Measurements from ENCODE around the gene HTR6. TPM values are rescaled to one million over a fixed set of nuclear protein-coding genes. Genes with fewer than 3 reads are reported as not detected.

HTR6 gene
- total RNA-seq, 4 donors from 2014 or later, result not detected

DNA sequence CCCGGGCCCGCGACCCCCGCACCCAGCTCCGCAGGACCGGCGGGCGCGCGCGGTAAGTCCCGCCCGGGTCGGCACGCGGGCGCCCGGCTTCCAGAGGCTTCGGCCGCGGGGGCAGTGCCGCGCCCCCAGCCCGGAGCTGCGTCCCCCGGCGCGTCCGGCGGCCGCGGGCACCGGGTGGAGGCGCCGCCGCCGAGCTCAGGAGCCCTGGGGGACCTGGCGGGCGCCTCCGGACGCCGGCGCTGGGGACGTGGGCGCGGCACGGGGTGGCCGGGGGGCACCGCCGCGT lies 20.3 kb upstream of the HTR6 start:
- H3K4me1 ChIP-seq, result peaks cover 0 to 60% (median 22%) of the 10 kb centered on the region in 4 donors
- H3K27me3 ChIP-seq, result peaks cover 0 to 8% of the 10 kb centered on the region in 2 donors
- no peaks in the 10 kb centered on the region for H3K9me3 ChIP-seq
- H3K36me3 ChIP-seq, result no peaks in the 10 kb centered on the region
- WGBS, 2 donors, result 1% methylated on average over 37 of the region's 51 CpGs; no CpG with 5 or more reads in 1 of the 2 donors
- H3K27ac ChIP-seq, result peak overlapping the region; percentile 86 to 95 (median 90)
- peak overlapping the region; percentile 46 to 72 (median 61) for H3K4me3 ChIP-seq
- TF ChIP-seq POLR2A (IDR thresholded peaks at IDR 0.05) (no peak), EP300 (IDR thresholded peaks at IDR 0.05) (no peak)
- TF ChIP-seq, protein P1, sequence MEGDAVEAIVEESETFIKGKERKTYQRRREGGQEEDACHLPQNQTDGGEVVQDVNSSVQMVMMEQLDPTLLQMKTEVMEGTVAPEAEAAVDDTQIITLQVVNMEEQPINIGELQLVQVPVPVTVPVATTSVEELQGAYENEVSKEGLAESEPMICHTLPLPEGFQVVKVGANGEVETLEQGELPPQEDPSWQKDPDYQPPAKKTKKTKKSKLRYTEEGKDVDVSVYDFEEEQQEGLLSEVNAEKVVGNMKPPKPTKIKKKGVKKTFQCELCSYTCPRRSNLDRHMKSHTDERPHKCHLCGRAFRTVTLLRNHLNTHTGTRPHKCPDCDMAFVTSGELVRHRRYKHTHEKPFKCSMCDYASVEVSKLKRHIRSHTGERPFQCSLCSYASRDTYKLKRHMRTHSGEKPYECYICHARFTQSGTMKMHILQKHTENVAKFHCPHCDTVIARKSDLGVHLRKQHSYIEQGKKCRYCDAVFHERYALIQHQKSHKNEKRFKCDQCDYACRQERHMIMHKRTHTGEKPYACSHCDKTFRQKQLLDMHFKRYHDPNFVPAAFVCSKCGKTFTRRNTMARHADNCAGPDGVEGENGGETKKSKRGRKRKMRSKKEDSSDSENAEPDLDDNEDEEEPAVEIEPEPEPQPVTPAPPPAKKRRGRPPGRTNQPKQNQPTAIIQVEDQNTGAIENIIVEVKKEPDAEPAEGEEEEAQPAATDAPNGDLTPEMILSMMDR (IDR thresholded peaks at IDR 0.05), result no peak
- DNase-seq (ENCODE audit: low spot score in 2 of 2), result no peak

- Histone ChIP-seq H3K4me3 (peak overlapping the region; percentile 46 to 72 (median 61)), H3K36me3 (no peaks in the 10 kb centered on the region), H3K27me3 (peaks cover 0 to 8% of the 10 kb centered on the region in 2 donors), H3K4me1 (peaks cover 0 to 61% (median 22%) of the 10 kb centered on the region in 4 donors), H3K27ac (peak overlapping the region; percentile 86 to 95 (median 90)), H3K9me3 (no peaks in the 10 kb centered on the region)
- WGBS, 2 donors, result 1 to 2% methylated on average over 50 to 60 of the region's 71 CpGs
- DNase-seq (ENCODE audit: low spot score in 2 of 2), result no peak
- TF ChIP-seq EP300 (IDR thresholded peaks at IDR 0.05) (no peak), POLR2A (IDR thresholded peaks at IDR 0.05) (no peak)
- TF ChIP-seq, protein P1 (IDR thresholded peaks at IDR 0.05), result no peak
Measured at GRCh38 chr1:19644681-19645410, 19.8 kb upstream of the HTR6 start.

GRCh38 chr1:19645411-19646251 lies 19.0 kb upstream of the HTR6 start:
- 34 to 41% methylated on average over 23 to 27 of the region's 30 CpGs for WGBS, 2 donors
- Histone ChIP-seq H3K4me1 (peaks cover 0 to 61% (median 27%) of the 10 kb centered on the region in 4 donors), H3K9me3 (no peaks in the 10 kb centered on the region), H3K27ac (peak overlapping the region; percentile 86 to 95 (median 90)), H3K4me3 (peak overlapping the region; percentile 46 to 72 (median 61)), H3K27me3 (peaks cover 0 to 8% of the 10 kb centered on the region in 2 donors), H3K36me3 (no peaks in the 10 kb centered on the region)
- DNase-seq (ENCODE audit: low spot score in 2 of 2), result no peak
- no peak for TF ChIP-seq EP300 (IDR thresholded peaks at IDR 0.05)
- TF ChIP-seq, protein P1 (IDR thresholded peaks at IDR 0.05), result no peak
- TF ChIP-seq POLR2A (IDR thresholded peaks at IDR 0.05), result no peak

- Histone ChIP-seq H3K9me3 (no peaks in the 10 kb centered on the region), H3K4me1 (peaks cover 0 to 68% (median 32%) of the 10 kb centered on the region in 4 donors), H3K36me3 (no peaks in the 10 kb centered on the region), H3K4me3 (peak overlapping the region in 2 of 4 donors; percentile 46 to 72), H3K27ac (peak overlapping the region; percentile 22 to 95 (median 90)), H3K27me3 (peaks cover 0 to 8% of the 10 kb centered on the region in 2 donors)
- 79 to 82% methylated on average over 6 to 7 of the region's 9 CpGs for WGBS, 2 donors
- no peak for TF ChIP-seq EP300 (IDR thresholded peaks at IDR 0.05)
- no peak for TF ChIP-seq POLR2A (IDR thresholded peaks at IDR 0.05)
- TF ChIP-seq, protein P1 (IDR thresholded peaks at IDR 0.05), result no peak
- no peak for DNase-seq (ENCODE audit: low spot score in 2 of 2)
Measured at GRCh38 chr1:19646377-19647319, 18.0 kb upstream of the HTR6 start.

Measured in tibial nerve (tissue), 4 donors.